ENCODE data around the gene ZNF823. TPM values are rescaled to one million over a fixed set of nuclear protein-coding genes. Genes with fewer than 3 reads are reported as not detected.

The ZNF823 gene
- total and polyA plus RNA-seq, 7 donors = 4.1 to 22.8 (median 12.5) TPM

GRCh38 chr19:11722414-11722813, 16.3 kb downstream of the ZNF823 start:
- no peak for TF ChIP-seq EP300 (IDR thresholded peaks at IDR 0.05)
- no peak for TF ChIP-seq POLR2AphosphoS5 (IDR thresholded peaks at IDR 0.05)
- no peak for TF ChIP-seq CTCF (IDR thresholded peaks at IDR 0.05)
- TF ChIP-seq POLR2A (IDR thresholded peaks at IDR 0.05) = no peak
- no peaks in the 10 kb centered on the region for H3K27me3 ChIP-seq
- 97 to 99% methylated on average over 10 of the region's 10 CpGs for WGBS, 2 donors
- H3K27ac ChIP-seq = peak overlapping the region in 1 of 4 donors; percentile 52
- H3K4me1 ChIP-seq = peaks cover 0 to 3% (median 0%) of the 10 kb centered on the region in 4 donors
- H3K4me3 ChIP-seq = no peak overlapping the region
- H3K36me3 ChIP-seq = peaks cover 14 to 46% (median 18%) of the 10 kb centered on the region in 4 donors
- intact Hi-C loops (cut with DNase I) = no loop called here
- no peak for DNase-seq
- H3K9me3 ChIP-seq = peaks cover 0 to 36% (median 0%) of the 10 kb centered on the region in 4 donors

GRCh38 chr19:11721681-11722080, 17.1 kb downstream of the ZNF823 start:
- intact Hi-C loops (cut with DNase I) = no loop called here
- TF ChIP-seq POLR2AphosphoS5 (IDR thresholded peaks at IDR 0.05) (no peak), CTCF (IDR thresholded peaks at IDR 0.05) (no peak), EP300 (IDR thresholded peaks at IDR 0.05) (no peak), POLR2A (IDR thresholded peaks at IDR 0.05) (no peak)
- Histone ChIP-seq H3K27ac (peak overlapping the region in 2 of 4 donors; percentile 2 to 52), H3K4me3 (no peak overlapping the region), H3K27me3 (no peaks in the 10 kb centered on the region), H3K9me3 (peaks cover 0 to 36% (median 0%) of the 10 kb centered on the region in 4 donors), H3K4me1 (peaks cover 0 to 3% (median 0%) of the 10 kb centered on the region in 4 donors), H3K36me3 (peaks cover 14 to 46% (median 18%) of the 10 kb centered on the region in 4 donors)
- 96 to 99% methylated on average over 5 of the region's 5 CpGs for WGBS, 2 donors
- no peak for DNase-seq

GRCh38 chr19:11710313-11710712, 28.4 kb downstream of the ZNF823 start:
- H3K9me3 ChIP-seq = no peaks in the 10 kb centered on the region
- TF ChIP-seq POLR2A (IDR thresholded peaks at IDR 0.05) = no peak
- TF ChIP-seq CTCF (IDR thresholded peaks at IDR 0.05) = no peak
- TF ChIP-seq EP300 (IDR thresholded peaks at IDR 0.05) = no peak
- TF ChIP-seq POLR2AphosphoS5 (IDR thresholded peaks at IDR 0.05) = no peak
- 78 to 85% methylated on average over 10 of the region's 10 CpGs for WGBS, 2 donors
- no peaks in the 10 kb centered on the region for H3K4me1 ChIP-seq
- intact Hi-C loops (cut with DNase I) = no loop called here
- DNase-seq = no peak
- no peak overlapping the region for H3K4me3 ChIP-seq
- no peaks in the 10 kb centered on the region for H3K36me3 ChIP-seq
- no peaks in the 10 kb centered on the region for H3K27me3 ChIP-seq
- H3K27ac ChIP-seq = no peak overlapping the region

GRCh38 chr19:11708457-11708856, 30.3 kb downstream of the ZNF823 start:
- H3K27me3 ChIP-seq = no peaks in the 10 kb centered on the region
- no peaks in the 10 kb centered on the region for H3K9me3 ChIP-seq
- no peaks in the 10 kb centered on the region for H3K36me3 ChIP-seq
- H3K27ac ChIP-seq = no peak overlapping the region
- TF ChIP-seq POLR2A (IDR thresholded peaks at IDR 0.05) (no peak), EP300 (IDR thresholded peaks at IDR 0.05) (no peak), CTCF (IDR thresholded peaks at IDR 0.05) (no peak), POLR2AphosphoS5 (IDR thresholded peaks at IDR 0.05) (no peak)
- intact Hi-C loops (cut with DNase I) = no loop called here
- H3K4me1 ChIP-seq = no peaks in the 10 kb centered on the region
- no peak for DNase-seq
- H3K4me3 ChIP-seq = no peak overlapping the region
- WGBS, 2 donors = 69 to 70% methylated on average over 3 of the region's 3 CpGs

- TF ChIP-seq POLR2A (IDR thresholded peaks at IDR 0.05) (no peak), POLR2AphosphoS5 (IDR thresholded peaks at IDR 0.05) (no peak), CTCF (IDR thresholded peaks at IDR 0.05) (no peak), EP300 (IDR thresholded peaks at IDR 0.05) (no peak)
- Histone ChIP-seq H3K4me1 (no peaks in the 10 kb centered on the region), H3K9me3 (no peaks in the 10 kb centered on the region), H3K36me3 (no peaks in the 10 kb centered on the region), H3K27me3 (no peaks in the 10 kb centered on the region), H3K4me3 (no peak overlapping the region), H3K27ac (no peak overlapping the region)
- intact Hi-C loops (cut with DNase I) = no loop called here
- 27 to 75% methylated on average over 3 of the region's 3 CpGs for WGBS, 2 donors
- DNase-seq = no peak
Measured at GRCh38 chr19:11705474-11705873, 33.3 kb downstream of the ZNF823 start.
